ENCODE data around the gene MLLT3. TPM values are rescaled to one million over a fixed set of nuclear protein-coding genes. Genes with fewer than 3 reads are reported as not detected.

Gene MLLT3
- total and polyA plus RNA-seq, 2 experiments from 2014 or later = 40.0 to 58.3 TPM

DNA sequence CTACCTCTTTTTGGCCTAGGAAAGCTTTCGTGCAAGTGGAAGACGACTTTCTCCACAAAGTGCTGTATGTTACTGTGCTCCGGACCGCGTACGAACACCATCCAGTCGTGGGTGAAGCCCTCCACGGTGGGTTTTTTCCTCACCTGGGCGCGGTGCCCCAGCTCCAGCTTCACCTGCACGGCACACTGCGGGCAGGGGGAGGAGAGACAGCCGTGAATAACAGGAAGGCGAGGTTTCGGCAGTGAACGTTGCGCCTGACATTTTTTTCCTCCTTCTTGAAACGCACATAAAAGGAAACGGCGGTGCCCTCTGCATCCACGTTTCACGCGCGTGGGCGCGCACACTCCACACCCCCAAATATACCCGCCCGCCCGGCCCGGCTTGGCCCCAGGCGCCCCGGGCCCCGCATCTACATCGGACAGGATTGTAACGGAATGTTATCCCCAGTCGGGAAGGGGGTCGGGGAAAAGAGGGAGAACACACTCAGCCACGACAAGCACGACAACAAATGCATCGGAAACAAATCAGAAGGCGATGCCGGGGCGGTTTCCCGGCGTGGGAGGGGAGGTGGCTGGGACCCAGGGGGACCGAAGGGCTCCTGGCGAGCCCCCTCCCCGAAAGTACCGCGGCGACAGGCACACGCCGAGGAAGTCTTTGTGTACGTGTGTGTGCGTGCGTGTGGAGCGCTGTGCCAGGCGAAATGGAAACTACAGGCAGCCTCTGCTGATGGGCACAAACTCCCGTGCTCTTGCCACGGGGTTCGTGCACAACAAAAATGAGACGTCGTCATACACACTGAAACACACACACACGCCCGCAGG lies 1.4 kb downstream of the MLLT3 start:
- peaks cover 14% of the 10 kb centered on the region for H3K4me1 ChIP-seq (ENCODE audit: low read depth)

DNA sequence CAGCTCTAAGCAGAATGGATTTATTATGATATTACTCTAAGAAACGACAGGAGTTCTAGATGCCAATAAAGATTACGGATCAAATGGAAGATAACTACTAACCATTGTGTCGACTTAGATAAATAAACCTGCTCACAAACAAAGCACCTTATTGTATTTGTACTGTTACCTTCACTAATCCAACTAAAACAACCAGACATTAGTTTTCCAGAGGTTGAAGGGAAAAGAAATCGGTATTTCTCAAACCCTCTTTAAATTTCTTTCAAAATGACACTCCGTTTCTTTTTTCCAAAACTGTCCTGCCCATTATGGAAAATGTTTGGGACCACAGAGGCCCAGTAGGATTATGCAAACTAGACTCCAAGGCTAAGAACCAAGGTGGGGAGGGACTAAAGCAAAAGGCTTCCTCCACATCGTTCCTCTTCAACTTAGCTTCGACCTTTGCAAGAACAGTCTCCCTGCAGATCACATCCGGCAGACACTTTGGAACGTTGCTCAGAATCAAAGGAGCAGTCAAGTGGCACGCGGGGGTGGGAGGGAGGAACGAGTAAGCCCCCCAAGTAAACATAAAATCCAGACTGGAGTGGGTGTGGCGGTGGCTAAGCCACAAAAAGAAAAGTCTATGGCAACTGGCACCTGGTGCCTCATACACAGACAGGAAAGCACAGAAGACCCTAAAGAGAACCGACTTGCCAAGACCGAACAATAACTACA lies 2.7 kb downstream of the MLLT3 start:
- TF ChIP-seq, protein P1, sequence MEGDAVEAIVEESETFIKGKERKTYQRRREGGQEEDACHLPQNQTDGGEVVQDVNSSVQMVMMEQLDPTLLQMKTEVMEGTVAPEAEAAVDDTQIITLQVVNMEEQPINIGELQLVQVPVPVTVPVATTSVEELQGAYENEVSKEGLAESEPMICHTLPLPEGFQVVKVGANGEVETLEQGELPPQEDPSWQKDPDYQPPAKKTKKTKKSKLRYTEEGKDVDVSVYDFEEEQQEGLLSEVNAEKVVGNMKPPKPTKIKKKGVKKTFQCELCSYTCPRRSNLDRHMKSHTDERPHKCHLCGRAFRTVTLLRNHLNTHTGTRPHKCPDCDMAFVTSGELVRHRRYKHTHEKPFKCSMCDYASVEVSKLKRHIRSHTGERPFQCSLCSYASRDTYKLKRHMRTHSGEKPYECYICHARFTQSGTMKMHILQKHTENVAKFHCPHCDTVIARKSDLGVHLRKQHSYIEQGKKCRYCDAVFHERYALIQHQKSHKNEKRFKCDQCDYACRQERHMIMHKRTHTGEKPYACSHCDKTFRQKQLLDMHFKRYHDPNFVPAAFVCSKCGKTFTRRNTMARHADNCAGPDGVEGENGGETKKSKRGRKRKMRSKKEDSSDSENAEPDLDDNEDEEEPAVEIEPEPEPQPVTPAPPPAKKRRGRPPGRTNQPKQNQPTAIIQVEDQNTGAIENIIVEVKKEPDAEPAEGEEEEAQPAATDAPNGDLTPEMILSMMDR (IDR thresholded peaks at IDR 0.05; ENCODE audit: low read depth, low read length) = no peak
- Histone ChIP-seq H3K4me3 (peak overlapping the region; percentile 81), H3K36me3 (no peaks in the 10 kb centered on the region), H3K9me3 (ENCODE audit: low read depth) (no peaks in the 10 kb centered on the region), H3K27ac (no peak overlapping the region), H3K4me1 (ENCODE audit: low read depth) (peaks cover 13% of the 10 kb centered on the region), H3K27me3 (peaks cover 2% of the 10 kb centered on the region)
- DNase-seq (ENCODE audit: low read depth in 1 of 2, low spot score in 1 of 2) = peak in 1 of 2 donors; percentile 27

More for the DNA sequence above, 1.4 kb downstream of the MLLT3 start:
- DNase-seq (ENCODE audit: low read depth in 1 of 2, low spot score in 1 of 2) = peak; percentile 38 to 48
- TF ChIP-seq, protein P1 (IDR thresholded peaks at IDR 0.05; ENCODE audit: low read depth, low read length) = no peak
- Histone ChIP-seq H3K36me3 (no peaks in the 10 kb centered on the region), H3K4me3 (peak overlapping the region; percentile 81), H3K9me3 (ENCODE audit: low read depth) (no peaks in the 10 kb centered on the region), H3K27me3 (peaks cover 2% of the 10 kb centered on the region), H3K27ac (peak overlapping the region; percentile 31)

DNA sequence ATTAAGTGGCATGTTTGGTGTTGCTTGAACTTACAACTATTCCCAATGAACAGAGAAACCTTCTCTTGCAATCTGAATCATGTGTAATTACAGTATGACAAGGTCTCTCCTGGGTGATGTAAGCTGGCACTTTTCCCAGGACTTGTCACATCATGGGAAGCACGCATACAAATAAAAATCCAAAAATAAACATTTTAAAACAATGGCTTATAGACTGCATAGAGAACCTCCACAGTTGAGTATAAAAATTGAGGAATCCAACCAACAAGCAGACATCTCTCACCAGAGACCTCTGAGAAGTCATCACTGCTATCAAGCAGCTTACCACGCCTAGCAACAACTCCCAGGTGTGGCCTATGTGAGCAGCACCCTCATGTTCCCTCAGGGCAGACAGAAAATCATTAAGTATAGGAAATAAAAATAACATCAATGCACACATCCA lies 3.9 kb downstream of the MLLT3 start:
- no peaks in the 10 kb centered on the region for H3K36me3 ChIP-seq
- H3K4me3 ChIP-seq = no peak overlapping the region
- TF ChIP-seq, protein P1 (IDR thresholded peaks at IDR 0.05; ENCODE audit: low read depth, low read length) = no peak
- DNase-seq (ENCODE audit: low read depth in 1 of 2, low spot score in 1 of 2) = peak in 1 of 2 donors; percentile 81
- H3K27ac ChIP-seq = no peak overlapping the region
- H3K27me3 ChIP-seq = peaks cover 1% of the 10 kb centered on the region
- no peaks in the 10 kb centered on the region for H3K9me3 ChIP-seq (ENCODE audit: low read depth)
- H3K4me1 ChIP-seq (ENCODE audit: low read depth) = peaks cover 9% of the 10 kb centered on the region

DNA sequence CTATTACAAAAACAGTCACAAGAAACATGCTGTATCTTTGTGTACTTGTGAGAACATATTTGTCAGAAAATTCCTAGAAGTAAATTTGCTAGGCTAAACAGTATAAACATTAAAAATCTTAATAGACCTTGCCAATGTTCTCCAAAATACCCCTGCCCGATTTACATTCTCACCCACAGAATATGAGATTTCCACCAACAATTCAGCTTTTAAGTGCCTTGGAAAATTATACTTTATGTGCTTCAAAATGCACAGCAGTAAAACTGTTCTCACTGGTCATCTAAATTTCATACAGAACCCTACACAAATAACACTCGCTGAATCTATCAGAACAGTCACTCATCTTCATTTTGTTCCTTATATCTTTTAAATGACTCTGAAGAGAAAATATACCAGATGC lies 5.5 kb downstream of the MLLT3 start:
- H3K36me3 ChIP-seq = no peaks in the 10 kb centered on the region
- TF ChIP-seq, protein P1 (IDR thresholded peaks at IDR 0.05; ENCODE audit: low read depth, low read length) = no peak
- H3K4me1 ChIP-seq (ENCODE audit: low read depth) = peaks cover 12% of the 10 kb centered on the region
- H3K4me3 ChIP-seq = no peak overlapping the region
- H3K9me3 ChIP-seq (ENCODE audit: low read depth) = no peaks in the 10 kb centered on the region
- no peak overlapping the region for H3K27ac ChIP-seq
- DNase-seq (ENCODE audit: low read depth in 1 of 2, low spot score in 1 of 2) = no peak
- H3K27me3 ChIP-seq = no peaks in the 10 kb centered on the region

DNA sequence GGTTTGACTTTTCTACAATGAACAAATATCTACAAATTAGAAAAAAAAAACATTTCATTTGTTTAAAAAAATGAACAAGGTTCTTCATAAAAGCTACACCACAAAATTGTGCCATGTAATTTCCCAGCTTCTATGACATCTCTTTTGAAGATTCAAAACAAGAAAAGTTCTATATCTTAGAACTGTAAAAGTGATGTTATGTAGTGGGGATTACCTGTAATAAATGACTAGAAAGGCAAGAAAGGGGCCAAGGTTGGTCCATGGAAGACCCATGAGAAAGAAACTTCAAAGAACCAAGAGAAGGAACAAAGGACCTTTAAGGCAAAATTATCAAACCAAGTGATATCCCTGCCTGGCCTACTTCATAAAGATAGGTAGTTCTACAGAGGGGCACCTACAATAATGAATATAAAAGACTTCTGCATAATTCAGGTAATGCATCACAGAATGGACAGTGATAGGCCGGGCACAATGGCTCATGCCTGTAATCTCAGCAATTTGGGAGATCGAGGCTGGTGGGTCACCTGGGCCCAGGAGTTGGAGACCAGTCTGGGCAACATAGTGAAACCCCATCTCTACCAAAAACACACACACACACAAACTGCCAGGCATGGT lies 7.6 kb downstream of the MLLT3 start:
- H3K4me1 ChIP-seq (ENCODE audit: low read depth) = peaks cover 23% of the 10 kb centered on the region
- H3K27me3 ChIP-seq = no peaks in the 10 kb centered on the region
- no peak overlapping the region for H3K27ac ChIP-seq
- H3K4me3 ChIP-seq = no peak overlapping the region
- H3K36me3 ChIP-seq = no peaks in the 10 kb centered on the region
- TF ChIP-seq, protein P1 (IDR thresholded peaks at IDR 0.05; ENCODE audit: low read depth, low read length) = no peak
- no peak for DNase-seq (ENCODE audit: low read depth in 1 of 2, low spot score in 1 of 2)
- H3K9me3 ChIP-seq (ENCODE audit: low read depth) = no peaks in the 10 kb centered on the region
